Panc1 (cell line): Measurements from ENCODE around the gene GUCY2C. TPM values are rescaled to one million over a fixed set of nuclear protein-coding genes. Genes with fewer than 3 reads are reported as not detected.
"Not testable (repeated sequence)": the region's sequence is repeated elsewhere in the genome, so short reads cannot be mapped to it uniquely, and the experiment has no call there.

ENCODE experiments used
- ATAC-seq: fragments of 200-7000 bp; cut with Tn5 transposase; 2 replicates; pipeline ENCODE4 v1.9.1; 2020; ENCODE audit warnings: mild to moderate bottlenecking, moderate library complexity
- BruUV-seq: library from RNA; stranded (reverse); fragments of 400-500 nt; replicated peaks from 2 replicates; lab custom pipeline; 2021; lab: Mats Ljungman, UMichigan
- CTCF ChIA-PET: fragments of 300-600 bp; sonication (Branson Sonifier 250); formaldehyde crosslinking; loops from one replicate; lab custom pipeline; 2022; ENCODE audit warnings: antibody characterized with exemption; lab: Charles Lee
- POLR2A ChIA-PET: fragments of 300-600 bp; sonication (Branson Sonifier 250); formaldehyde crosslinking; loops from one replicate; lab custom pipeline; 2022; ENCODE audit warnings: antibody characterized with exemption; lab: Charles Lee
- DNase-seq: peaks from one replicate; pipeline ENCODE4 v3.0.0-alpha.2; 2010; ENCODE audit warnings: low read depth, low spot score
- H3K27ac ChIP-seq: 2 replicates; pipeline ENCODE4 v1.5.1; 2011; ENCODE audit warnings: mild to moderate bottlenecking, low read length, inconsistent platforms
- H3K27me3 ChIP-seq: fragments of 200-500 bp; sonication (Bioruptor generic); 2 replicates; pipeline ENCODE4 v1.6.0; 2014; ENCODE audit warnings: low read length, inconsistent platforms; ENCODE audit not compliant: control insufficient read depth, insufficient read depth
- H3K36me3 ChIP-seq: fragments of 200-500 bp; sonication (Bioruptor generic); 2 replicates; pipeline ENCODE4 v1.5.1; 2014; ENCODE audit warnings: inconsistent platforms, mild to moderate bottlenecking, low read length, moderate library complexity; ENCODE audit not compliant: control insufficient read depth, insufficient read depth
- H3K4me1 ChIP-seq: 2 replicates; pipeline ENCODE4 v1.5.1; 2011; ENCODE audit warnings: inconsistent platforms, mild to moderate bottlenecking, low read length, moderate library complexity; ENCODE audit not compliant: control insufficient read depth, insufficient read depth
- H3K4me3 ChIP-seq, 2 experiments: 2 replicates each; pipeline ENCODE4 v1.5.1; 2011 to 2012; ENCODE audit warnings: low read depth in 2 of 2, low read length in 2 of 2, mild to moderate bottlenecking in 2 of 2, inconsistent platforms in 1 of 2, moderate library complexity in 1 of 2
- H3K9me3 ChIP-seq: fragments of 200-500 bp; sonication (Bioruptor generic); 2 replicates; pipeline ENCODE4 v1.5.1; 2014; ENCODE audit warnings: low read depth, mild to moderate bottlenecking, inconsistent platforms, low read length, moderate library complexity; ENCODE audit not compliant: control insufficient read depth, insufficient read depth
- POLR2AphosphoS5 ChIP-seq: IDR thresholded peaks from 2 replicates; pipeline ENCODE4 v1.6.1; 2012; ENCODE audit warnings: mild to moderate bottlenecking, low read depth, low read length, moderate library complexity
- SIN3A ChIP-seq: IDR thresholded peaks from 2 replicates; pipeline ENCODE4 v1.6.1; 2012; ENCODE audit warnings: low read depth, mild to moderate bottlenecking, low read length, moderate library complexity, borderline replicate concordance; ENCODE audit not compliant: insufficient read depth
- TCF7L2 ChIP-seq: IDR thresholded peaks from 2 replicates; pipeline ENCODE4 v1.6.1; 2011; ENCODE audit warnings: mild to moderate bottlenecking, low read depth, low read length, inconsistent platforms
- in situ Hi-C: cut with HindIII; loops from 2 replicates; pipeline ENCODE4 v1.10.0; 2016; ENCODE audit warnings: low sequenced_read_pairs, low pct_unique_long_range_greater_than_20kb
- intact Hi-C: fragments of 100-400 bp; cut with micrococcal nuclease; formaldehyde crosslinking; loops from one replicate; pipeline ENCODE4 v1.10.0; 2022; ENCODE audit not compliant: unreplicated experiment
- total RNA-seq: library from RNA; stranded (reverse); gene quantifications from one replicate; pipeline ENCODE4 v1.2.1, GENCODE V29; 2021; ENCODE audit not compliant: unreplicated experiment
- TF ChIP-seq, protein P1 (sequence below), 2 experiments: IDR thresholded peaks; 2 replicates each; pipeline ENCODE4 v1.6.1; 2011 to 2012; ENCODE audit warnings: low read depth in 2 of 2, control low read depth in 1 of 2, low read length in 1 of 2, mild to moderate bottlenecking in 1 of 2, moderate library complexity in 1 of 2; ENCODE audit not compliant: insufficient read depth in 1 of 2
- TF ChIP-seq, protein P2 (sequence below): fragments of 450-650 bp; IDR thresholded peaks from 2 replicates; pipeline ENCODE4 v1.5.1; 2017; ENCODE audit warnings: mild to moderate bottlenecking

The GUCY2C gene
- total RNA-seq, 1 experiment from 2014 or later: 0.13 TPM

DNA sequence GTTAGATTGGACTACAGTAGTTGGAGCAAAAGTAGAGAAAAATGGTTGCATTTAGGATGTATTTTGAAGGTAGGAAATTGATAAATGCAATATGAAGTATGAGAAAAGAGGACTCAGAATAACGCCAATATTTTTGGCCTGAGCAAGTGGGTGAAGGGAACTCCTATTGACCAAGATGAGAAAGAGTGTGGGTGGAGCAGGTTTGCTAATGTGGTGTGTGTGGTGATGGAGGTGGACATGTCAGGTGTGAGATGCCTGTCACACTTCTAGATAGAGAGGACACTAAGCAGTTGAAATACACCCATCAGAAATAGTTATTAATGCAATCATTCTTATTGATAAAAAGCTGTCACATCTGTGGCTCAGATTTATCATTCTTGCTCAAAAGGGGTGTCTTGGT, 7.3 kb downstream of the GUCY2C start:
- H3K4me3 ChIP-seq: no peak overlapping the region
- POLR2A ChIA-PET: no interaction called here
- BruUV-seq: no TSS peak
- no peak for ATAC-seq
- intact Hi-C loops (no loop called here), in situ Hi-C loops (no loop called here)
- no peak overlapping the region for H3K27ac ChIP-seq
- TF ChIP-seq SIN3A: no peak
- TF ChIP-seq, protein P1, sequence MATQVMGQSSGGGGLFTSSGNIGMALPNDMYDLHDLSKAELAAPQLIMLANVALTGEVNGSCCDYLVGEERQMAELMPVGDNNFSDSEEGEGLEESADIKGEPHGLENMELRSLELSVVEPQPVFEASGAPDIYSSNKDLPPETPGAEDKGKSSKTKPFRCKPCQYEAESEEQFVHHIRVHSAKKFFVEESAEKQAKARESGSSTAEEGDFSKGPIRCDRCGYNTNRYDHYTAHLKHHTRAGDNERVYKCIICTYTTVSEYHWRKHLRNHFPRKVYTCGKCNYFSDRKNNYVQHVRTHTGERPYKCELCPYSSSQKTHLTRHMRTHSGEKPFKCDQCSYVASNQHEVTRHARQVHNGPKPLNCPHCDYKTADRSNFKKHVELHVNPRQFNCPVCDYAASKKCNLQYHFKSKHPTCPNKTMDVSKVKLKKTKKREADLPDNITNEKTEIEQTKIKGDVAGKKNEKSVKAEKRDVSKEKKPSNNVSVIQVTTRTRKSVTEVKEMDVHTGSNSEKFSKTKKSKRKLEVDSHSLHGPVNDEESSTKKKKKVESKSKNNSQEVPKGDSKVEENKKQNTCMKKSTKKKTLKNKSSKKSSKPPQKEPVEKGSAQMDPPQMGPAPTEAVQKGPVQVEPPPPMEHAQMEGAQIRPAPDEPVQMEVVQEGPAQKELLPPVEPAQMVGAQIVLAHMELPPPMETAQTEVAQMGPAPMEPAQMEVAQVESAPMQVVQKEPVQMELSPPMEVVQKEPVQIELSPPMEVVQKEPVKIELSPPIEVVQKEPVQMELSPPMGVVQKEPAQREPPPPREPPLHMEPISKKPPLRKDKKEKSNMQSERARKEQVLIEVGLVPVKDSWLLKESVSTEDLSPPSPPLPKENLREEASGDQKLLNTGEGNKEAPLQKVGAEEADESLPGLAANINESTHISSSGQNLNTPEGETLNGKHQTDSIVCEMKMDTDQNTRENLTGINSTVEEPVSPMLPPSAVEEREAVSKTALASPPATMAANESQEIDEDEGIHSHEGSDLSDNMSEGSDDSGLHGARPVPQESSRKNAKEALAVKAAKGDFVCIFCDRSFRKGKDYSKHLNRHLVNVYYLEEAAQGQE (IDR thresholded peaks at IDR 0.05; ENCODE audit: insufficient read depth in 1 of 2, low read depth in 2 of 2, low read length in 1 of 2): no peak
- no peak for TF ChIP-seq POLR2AphosphoS5
- TF ChIP-seq, protein P2, sequence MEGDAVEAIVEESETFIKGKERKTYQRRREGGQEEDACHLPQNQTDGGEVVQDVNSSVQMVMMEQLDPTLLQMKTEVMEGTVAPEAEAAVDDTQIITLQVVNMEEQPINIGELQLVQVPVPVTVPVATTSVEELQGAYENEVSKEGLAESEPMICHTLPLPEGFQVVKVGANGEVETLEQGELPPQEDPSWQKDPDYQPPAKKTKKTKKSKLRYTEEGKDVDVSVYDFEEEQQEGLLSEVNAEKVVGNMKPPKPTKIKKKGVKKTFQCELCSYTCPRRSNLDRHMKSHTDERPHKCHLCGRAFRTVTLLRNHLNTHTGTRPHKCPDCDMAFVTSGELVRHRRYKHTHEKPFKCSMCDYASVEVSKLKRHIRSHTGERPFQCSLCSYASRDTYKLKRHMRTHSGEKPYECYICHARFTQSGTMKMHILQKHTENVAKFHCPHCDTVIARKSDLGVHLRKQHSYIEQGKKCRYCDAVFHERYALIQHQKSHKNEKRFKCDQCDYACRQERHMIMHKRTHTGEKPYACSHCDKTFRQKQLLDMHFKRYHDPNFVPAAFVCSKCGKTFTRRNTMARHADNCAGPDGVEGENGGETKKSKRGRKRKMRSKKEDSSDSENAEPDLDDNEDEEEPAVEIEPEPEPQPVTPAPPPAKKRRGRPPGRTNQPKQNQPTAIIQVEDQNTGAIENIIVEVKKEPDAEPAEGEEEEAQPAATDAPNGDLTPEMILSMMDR: no peak
- no peak for TF ChIP-seq TCF7L2
- CTCF ChIA-PET: no interaction called here
- DNase-seq: no peak
- no peaks in the 10 kb centered on the region for H3K36me3 ChIP-seq
- H3K4me1 ChIP-seq: no peaks in the 10 kb centered on the region
- H3K27me3 ChIP-seq: no peaks in the 10 kb centered on the region; the same call in 1 of the 2 replicates
- H3K9me3 ChIP-seq: no peaks in the 10 kb centered on the region

DNA sequence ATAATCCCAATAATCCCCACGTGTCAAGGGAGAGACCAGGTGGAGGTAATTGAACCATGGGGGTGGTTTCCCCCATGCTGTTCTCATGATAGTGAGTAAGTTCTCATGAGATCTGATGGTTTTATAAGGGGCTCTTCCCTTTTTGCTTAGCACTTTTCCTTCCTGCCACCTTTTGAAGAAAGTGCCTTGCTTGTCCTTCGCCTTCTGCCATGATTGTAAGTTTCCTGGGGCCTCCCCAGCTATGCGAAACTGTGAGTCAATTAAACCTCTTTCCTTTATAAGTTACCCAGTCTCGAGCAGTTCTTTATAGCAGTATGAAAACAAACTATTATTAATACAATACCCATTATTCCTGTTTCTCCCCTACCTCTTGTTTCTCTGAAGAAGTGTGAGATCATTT, 14.2 kb downstream of the GUCY2C start:
- intact Hi-C loops, H3K4me3 ChIP-seq, in situ Hi-C loops, H3K27me3 ChIP-seq, H3K9me3 ChIP-seq, CTCF ChIA-PET, H3K36me3 ChIP-seq, POLR2A ChIA-PET, ATAC-seq, H3K27ac ChIP-seq, BruUV-seq, H3K4me1 ChIP-seq, DNase-seq: not testable (repeated sequence)

DNA sequence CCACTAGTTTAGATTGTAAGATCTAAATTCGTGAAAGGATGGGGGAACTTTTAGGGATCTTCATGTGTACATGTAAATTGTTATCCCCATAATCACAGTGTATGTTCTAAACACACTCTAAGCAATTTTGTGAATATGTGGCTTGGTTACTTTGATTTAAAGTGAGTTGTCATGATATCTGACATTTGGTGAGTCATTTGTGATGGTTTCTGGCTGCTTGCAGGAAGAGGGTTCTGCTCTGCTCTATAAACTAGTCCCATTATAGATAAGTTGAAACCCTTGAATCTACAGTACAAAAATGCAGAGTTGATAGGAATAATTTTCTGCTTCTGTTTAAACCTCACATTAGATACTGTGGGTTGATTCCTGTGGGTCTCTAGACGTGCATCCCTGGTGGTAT, 14.8 kb downstream of the GUCY2C start:
- intact Hi-C loops: no loop called here
- Histone ChIP-seq H3K27me3 (peaks cover 5% of the 10 kb centered on the region), H3K4me3 (no peak overlapping the region), H3K4me1 (no peaks in the 10 kb centered on the region), H3K9me3 (no peaks in the 10 kb centered on the region), H3K36me3 (no peaks in the 10 kb centered on the region), H3K27ac (no peak overlapping the region)
- in situ Hi-C loops: no loop called here
- DNase-seq (no peak), ATAC-seq (no peak)
- no peak for TF ChIP-seq SIN3A
- TF ChIP-seq, protein P1 (IDR thresholded peaks at IDR 0.05; ENCODE audit: insufficient read depth in 1 of 2, low read depth in 2 of 2, low read length in 1 of 2): no peak
- TF ChIP-seq POLR2AphosphoS5: no peak
- no peak for TF ChIP-seq TCF7L2
- TF ChIP-seq, protein P2: no peak
- POLR2A ChIA-PET: no interaction called here
- CTCF ChIA-PET: no interaction called here
- no TSS peak for BruUV-seq
